GM23338 (cell line): ENCODE measurements around the gene PHF13. TPM values are rescaled to one million over a fixed set of nuclear protein-coding genes. Genes with fewer than 3 reads are reported as not detected.

Source experiments
- ATAC-seq: fragments of 200-7000 bp; cut with Tn5 transposase; 3 replicates; pipeline ENCODE4 v1.9.1; 2020
- DNase-seq: peaks from one replicate; pipeline ENCODE4 v3.0.0-alpha.2; 2015; ENCODE audit warnings: low spot score
- H2AFZ ChIP-seq: fragments of 200-600 bp; sonication (generic); 2 replicates; pipeline ENCODE4 v1.8.0; 2016; ENCODE audit warnings: antibody characterized with exemption, mild to moderate bottlenecking, moderate library complexity
- H3F3A ChIP-seq: fragments of 200-600 bp; sonication (generic); replicated peaks from 2 replicates; pipeline ENCODE4 v1.8.0; 2017; ENCODE audit warnings: antibody characterized with exemption, mixed run types, low read depth
- H3K27ac ChIP-seq: fragments of 200-600 bp; sonication (generic); 2 replicates; pipeline ENCODE4 v1.6.1; 2016; ENCODE audit warnings: low read depth
- H3K27me3 ChIP-seq: fragments of 200-600 bp; sonication (generic); 2 replicates; pipeline ENCODE4 v1.8.0; 2016; ENCODE audit warnings: mild to moderate bottlenecking, mixed run types, moderate library complexity; ENCODE audit not compliant: insufficient read depth
- H3K36me3 ChIP-seq: fragments of 200-600 bp; sonication (generic); 2 replicates; pipeline ENCODE4 v1.8.0; 2016; ENCODE audit warnings: mild to moderate bottlenecking; ENCODE audit not compliant: insufficient read depth
- H3K4me1 ChIP-seq: fragments of 200-600 bp; sonication (generic); 2 replicates; pipeline ENCODE4 v1.8.0; 2016; ENCODE audit warnings: mild to moderate bottlenecking, moderate library complexity; ENCODE audit not compliant: insufficient read depth
- H3K4me2 ChIP-seq: fragments of 200-600 bp; sonication (generic); 2 replicates; pipeline ENCODE4 v1.7.1; 2017; ENCODE audit warnings: mixed run types
- H3K4me3 ChIP-seq: fragments of 200-600 bp; sonication (generic); 2 replicates; pipeline ENCODE4 v1.6.1; 2016; ENCODE audit warnings: mixed run types
- H3K79me2 ChIP-seq: fragments of 200-600 bp; sonication (generic); replicated peaks from 2 replicates; pipeline ENCODE4 v1.8.0; 2017; ENCODE audit warnings: mild to moderate bottlenecking; ENCODE audit not compliant: insufficient read depth
- H3K9me2 ChIP-seq: fragments of 200-600 bp; sonication (generic); 2 replicates; pipeline ENCODE4 v1.8.0; 2017; ENCODE audit not compliant: insufficient read depth
- H4K20me1 ChIP-seq: fragments of 200-600 bp; sonication (generic); replicated peaks from 2 replicates; pipeline ENCODE4 v1.8.0; 2017; ENCODE audit warnings: mild to moderate bottlenecking; ENCODE audit not compliant: insufficient read depth
- H3K27ac Mint-ChIP-seq: 2 replicates; pipeline ENCODE4 v1.8.0; 2020; ENCODE audit warnings: inconsistent platforms, mild to moderate bottlenecking, moderate library complexity, mixed read lengths
- H3K27me3 Mint-ChIP-seq: 3 replicates; pipeline ENCODE4 v1.8.0; 2022; ENCODE audit warnings: low read depth, mild to moderate bottlenecking, moderate library complexity, mixed read lengths, inconsistent platforms; ENCODE audit not compliant: insufficient read depth, poor library complexity
- H3K36me3 Mint-ChIP-seq: 3 replicates; pipeline ENCODE4 v1.8.0; 2021; ENCODE audit warnings: low read depth, mild to moderate bottlenecking, inconsistent platforms, moderate library complexity, mixed read lengths
- H3K4me1 Mint-ChIP-seq: 3 replicates; pipeline ENCODE4 v1.8.0; 2020; ENCODE audit warnings: mild to moderate bottlenecking, inconsistent platforms, mixed read lengths
- H3K4me3 Mint-ChIP-seq: 3 replicates; pipeline ENCODE4 v1.8.0; 2021; ENCODE audit warnings: moderate library complexity, mild to moderate bottlenecking, inconsistent platforms, mixed read lengths
- H3K9me3 Mint-ChIP-seq: 3 replicates; pipeline ENCODE4 v1.8.0; 2020; ENCODE audit warnings: moderate library complexity, mild to moderate bottlenecking, inconsistent platforms, mixed read lengths
- CREB1 ChIP-seq: fragments of 250-450 bp; sonication (Bioruptor Pico); IDR thresholded peaks from 2 replicates; pipeline ENCODE4 v1.5.0; 2020; ENCODE audit warnings: low read depth, mild to moderate bottlenecking, moderate library complexity
- CTCF ChIP-seq, 2 experiments: fragments of 200-600 bp in 1 of 2; sonication (generic) in 1 of 2; conservative IDR thresholded peaks; 2 replicates each; pipeline versions ENCODE4 v1.5.1 to v1.6.1; 2016 to 2017; ENCODE audit warnings: antibody characterized with exemption in 2 of 2, low read depth in 2 of 2, mild to moderate bottlenecking in 2 of 2, moderate library complexity in 1 of 2
- EZH2 ChIP-seq: fragments of 200-600 bp; sonication (generic); IDR thresholded peaks from one replicate; pipeline ENCODE4 v1.8.0; 2017; ENCODE audit warnings: antibody characterized with exemption, mild to moderate bottlenecking, low read depth; ENCODE audit not compliant: unreplicated experiment
- NANOG ChIP-seq: IDR thresholded peaks from 2 replicates; pipeline ENCODE4 v1.6.1; 2016; ENCODE audit warnings: antibody characterized with exemption, borderline replicate concordance
- POLR2AphosphoS5 ChIP-seq: IDR thresholded peaks from 2 replicates; pipeline ENCODE4 v1.6.1; 2016; ENCODE audit warnings: antibody characterized with exemption, low read depth
- REST ChIP-seq: IDR thresholded peaks from one replicate; pipeline ENCODE4 v1.6.1; 2018; ENCODE audit warnings: antibody characterized with exemption; ENCODE audit not compliant: unreplicated experiment
- STAT1 ChIP-seq: IDR thresholded peaks from one replicate; pipeline ENCODE4 v1.6.1; 2016; ENCODE audit warnings: antibody characterized with exemption; ENCODE audit not compliant: unreplicated experiment
- ZNF114 ChIP-seq: fragments of 250-450 bp; sonication (Bioruptor Pico); IDR thresholded peaks from 2 replicates; pipeline ENCODE4 v1.5.0; 2020; ENCODE audit warnings: mild to moderate bottlenecking, moderate library complexity
- ZNF331 ChIP-seq: fragments of 250-450 bp; sonication (Bioruptor Pico); IDR thresholded peaks from 2 replicates; pipeline ENCODE4 v1.5.0; 2020; ENCODE audit warnings: low read depth, mild to moderate bottlenecking, moderate library complexity
- ZNF462 ChIP-seq: fragments of 250-450 bp; sonication (Bioruptor Pico); IDR thresholded peaks from 2 replicates; pipeline ENCODE4 v1.5.0; 2020; ENCODE audit warnings: mild to moderate bottlenecking, moderate library complexity
- polyA plus RNA-seq: library from polyadenylated mRNA; unstranded; fragments of >200 nt; fragmentation: Nextera tagmentation; extraction: Ambion mirVana; gene quantifications from 2 replicates; pipeline ENCODE4 v1.2.1, GENCODE V29; 2016
- total RNA-seq: library from RNA; depleted of rRNA; stranded (reverse); fragments of >200 nt; shearing (Covaris generic); gene quantifications from 2 replicates; pipeline ENCODE4 v1.2.3, GENCODE V29; 2014

PHF13 gene
- total and polyA plus RNA-seq, 2 experiments from 2014 or later = 12.1 to 33.2 TPM

GRCh38 chr1:6570100-6570499 lies 43.4 kb upstream of the PHF13 start:
- H3K36me3 ChIP-seq = no peaks in the 10 kb centered on the region

More at GRCh38 chr1:6570100-6570499, 43.4 kb upstream of the PHF13 start:
- Mint-ChIP-seq H3K27ac (no peak overlapping the region), H3K4me1 (peaks cover 5% of the 10 kb centered on the region; the same call in 1 of the 3 replicates), H3K36me3 (no peaks in the 10 kb centered on the region), H3K4me3 (no peak overlapping the region), H3K9me3 (peaks cover 3% of the 10 kb centered on the region; the same call in 1 of the 3 replicates), H3K27me3 (peaks cover 7% of the 10 kb centered on the region)
- Histone ChIP-seq H3K27ac (no peak overlapping the region), H3K79me2 (no peaks in the 10 kb centered on the region), H4K20me1 (no peaks in the 10 kb centered on the region), H3K27me3 (no peaks in the 10 kb centered on the region), H3F3A (no peaks in the 10 kb centered on the region), H2AFZ (no peak overlapping the region), H3K4me2 (no peak overlapping the region), H3K4me3 (no peak overlapping the region), H3K4me1 (no peaks in the 10 kb centered on the region), H3K9me2 (no peaks in the 10 kb centered on the region)
- ATAC-seq (no peak), DNase-seq (no peak)
- TF ChIP-seq ZNF331 (CRISPR knock-in tag) (no peak), POLR2AphosphoS5 (no peak), ZNF114 (CRISPR knock-in tag) (no peak), CTCF (conservative IDR thresholded peaks at IDR 0.05; ENCODE audit: low read depth in 2 of 2) (no peak), EZH2 (no peak), REST (no peak), CREB1 (no peak), ZNF462 (CRISPR knock-in tag) (no peak), STAT1 (no peak), NANOG (no peak)
